Keratinocyte (primary cell): ENCODE data around the gene ADAM33.

ENCODE experiments used
- CTCF ChIP-seq, 3 experiments: IDR thresholded peaks in 1 of 3; conservative IDR thresholded peaks in 1 of 3; optimal IDR thresholded peaks in 1 of 3; 2 replicates in 2 of 3; 3 replicates in 1 of 3; pipeline versions ENCODE3 to v1.5.1; 2011; ENCODE audit warnings: low read length in 3 of 3, mild to moderate bottlenecking in 3 of 3, moderate library complexity in 2 of 3, control low read depth in 1 of 3, inconsistent platforms in 1 of 3; ENCODE audit not compliant: insufficient read depth in 2 of 3; ENCODE audit errors: extremely low read depth in 1 of 3
- EZH2 ChIP-seq: IDR thresholded peaks from one replicate; pipeline ENCODE4 v1.6.1; 2012; ENCODE audit warnings: inconsistent platforms, mild to moderate bottlenecking, low read length, moderate library complexity

DNA sequence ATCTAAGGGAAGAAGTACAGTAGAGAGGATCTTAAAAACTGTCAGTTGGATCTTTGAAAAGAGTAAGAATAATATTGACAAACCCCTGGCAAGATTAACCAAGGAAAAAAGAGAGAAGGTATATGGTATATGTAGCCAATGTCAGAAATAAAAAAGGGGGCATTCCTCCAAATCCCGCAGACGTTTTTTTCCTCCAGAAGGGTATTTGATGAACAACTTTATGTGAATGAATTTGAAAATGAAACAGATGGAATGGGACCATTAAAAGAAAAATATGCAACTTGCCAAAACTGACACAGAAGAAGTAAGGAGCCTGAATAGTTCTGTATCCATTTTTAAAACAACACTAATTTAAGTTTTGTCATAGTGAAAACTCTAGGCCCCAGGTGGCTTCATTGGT lies 54.3 kb downstream of the ADAM33 start:
- TF ChIP-seq CTCF (optimal IDR thresholded peaks at IDR 0.05 in 1 of 3, IDR thresholded peaks at IDR 0.05 in 1 of 3, conservative IDR thresholded peaks at IDR 0.05 in 1 of 3; ENCODE audit: extremely low read depth in 1 of 3, insufficient read depth in 2 of 3, low read length in 3 of 3) (no peak), EZH2 (no peak)
